PC-9 (cell line): ENCODE results near the gene TRPV5.

Experiments used
- EZH2 ChIP-seq: fragments of 200-600 bp; sonication (generic); IDR thresholded peaks from 2 replicates; pipeline ENCODE4 v1.8.0; 2017; ENCODE audit warnings: antibody characterized with exemption, low read depth
- TF ChIP-seq, protein P1 (sequence below): fragments of 200-600 bp; sonication (generic); conservative IDR thresholded peaks from 2 replicates; pipeline ENCODE4 v1.6.1; 2017; ENCODE audit warnings: mixed run types, antibody characterized with exemption, mild to moderate bottlenecking, moderate library complexity

DNA sequence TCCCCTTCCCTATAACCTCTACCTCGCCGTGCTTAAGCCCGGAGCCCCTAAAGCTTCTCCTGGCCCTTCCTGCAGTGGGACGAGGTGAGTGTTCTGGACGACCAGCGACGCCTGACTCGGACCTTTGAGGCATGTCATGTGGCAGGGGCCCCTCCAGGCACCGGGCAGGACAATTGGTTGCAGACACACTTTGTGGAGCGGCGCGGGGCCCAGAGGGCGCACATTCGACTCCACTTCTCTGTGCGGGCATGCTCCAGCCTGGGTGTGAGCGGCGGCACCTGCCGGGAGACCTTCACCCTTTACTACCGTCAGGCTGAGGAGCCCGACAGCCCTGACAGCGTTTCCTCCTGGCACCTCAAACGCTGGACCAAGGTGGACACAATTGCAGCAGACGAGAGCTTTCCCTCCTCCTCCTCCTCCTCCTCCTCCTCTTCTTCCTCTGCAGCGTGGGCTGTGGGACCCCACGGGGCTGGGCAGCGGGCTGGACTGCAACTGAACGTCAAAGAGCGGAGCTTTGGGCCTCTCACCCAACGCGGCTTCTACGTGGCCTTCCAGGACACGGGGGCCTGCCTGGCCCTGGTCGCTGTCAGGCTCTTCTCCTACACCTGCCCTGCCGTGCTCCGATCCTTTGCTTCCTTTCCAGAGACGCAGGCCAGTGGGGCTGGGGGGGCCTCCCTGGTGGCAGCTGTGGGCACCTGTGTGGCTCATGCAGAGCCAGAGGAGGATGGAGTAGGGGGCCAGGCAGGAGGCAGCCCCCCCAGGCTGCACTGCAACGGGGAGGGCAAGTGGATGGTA, 69.5 kb downstream of the TRPV5 start:
- TF ChIP-seq, protein P1, sequence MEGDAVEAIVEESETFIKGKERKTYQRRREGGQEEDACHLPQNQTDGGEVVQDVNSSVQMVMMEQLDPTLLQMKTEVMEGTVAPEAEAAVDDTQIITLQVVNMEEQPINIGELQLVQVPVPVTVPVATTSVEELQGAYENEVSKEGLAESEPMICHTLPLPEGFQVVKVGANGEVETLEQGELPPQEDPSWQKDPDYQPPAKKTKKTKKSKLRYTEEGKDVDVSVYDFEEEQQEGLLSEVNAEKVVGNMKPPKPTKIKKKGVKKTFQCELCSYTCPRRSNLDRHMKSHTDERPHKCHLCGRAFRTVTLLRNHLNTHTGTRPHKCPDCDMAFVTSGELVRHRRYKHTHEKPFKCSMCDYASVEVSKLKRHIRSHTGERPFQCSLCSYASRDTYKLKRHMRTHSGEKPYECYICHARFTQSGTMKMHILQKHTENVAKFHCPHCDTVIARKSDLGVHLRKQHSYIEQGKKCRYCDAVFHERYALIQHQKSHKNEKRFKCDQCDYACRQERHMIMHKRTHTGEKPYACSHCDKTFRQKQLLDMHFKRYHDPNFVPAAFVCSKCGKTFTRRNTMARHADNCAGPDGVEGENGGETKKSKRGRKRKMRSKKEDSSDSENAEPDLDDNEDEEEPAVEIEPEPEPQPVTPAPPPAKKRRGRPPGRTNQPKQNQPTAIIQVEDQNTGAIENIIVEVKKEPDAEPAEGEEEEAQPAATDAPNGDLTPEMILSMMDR = no peak
- TF ChIP-seq EZH2 = no peak
